Adrenal gland (tissue), 12 donors: ENCODE results near the gene PCSK1. TPM values are rescaled to one million over a fixed set of nuclear protein-coding genes. Genes with fewer than 3 reads are reported as not detected.

ENCODE experiments used
- DNase-seq, 7 donors: peaks; one replicate each; pipeline ENCODE4 v3.0.0-alpha.2; 2019 to 2020
- H3K27ac ChIP-seq, 5 donors: fragments of 200-600 bp; sonication (generic) in 4 of 5; 1 replicate in 3 of 5; 2 replicates in 2 of 5; pipeline versions ENCODE4 v1.5.1 to v1.8.0; 2016 to 2020; ENCODE audit warnings: mild to moderate bottlenecking in 1 of 5
- H3K27me3 ChIP-seq: fragments of 200-600 bp; 2 replicates; pipeline ENCODE4 v1.8.0; 2021
- H3K36me3 ChIP-seq, 2 donors: fragments of 200-600 bp; replicated peaks in 1 of 2; 1 replicate in 1 of 2; 2 replicates in 1 of 2; pipeline versions ENCODE4 v1.5.1 to v1.8.0; 2018 to 2022
- H3K4me1 ChIP-seq, 2 donors: fragments of 200-600 bp; replicated peaks in 1 of 2; 1 replicate in 1 of 2; 2 replicates in 1 of 2; pipeline versions ENCODE4 v1.5.1 to v1.8.0; 2018 to 2021
- H3K4me3 ChIP-seq, 4 donors: fragments of 200-600 bp; sonication (generic) in 3 of 4; one replicate each; pipeline ENCODE4 v1.5.1; 2016 to 2018
- H3K9me3 ChIP-seq, 3 donors: fragments of 200-600 bp; sonication (generic) in 1 of 3; replicated peaks in 1 of 3; 1 replicate in 2 of 3; 2 replicates in 1 of 3; pipeline versions ENCODE4 v1.5.1 to v1.8.0; 2016 to 2021
- POLR2A ChIP-seq, 2 donors: fragments of 450-650 bp; IDR thresholded peaks; one replicate each; pipeline ENCODE4 v1.6.1; 2017; ENCODE audit warnings: antibody characterized with exemption in 2 of 2, mild to moderate bottlenecking in 2 of 2, moderate library complexity in 1 of 2
- WGBS, 4 donors: extraction: QIAGEN DNeasy Blood & Tissue Kit in 2 of 4; methylation state at CpG; one replicate each; pipeline versions ENCODE4 v1.1.5 to v1.1.7; 2013 to 2017; 5-methylcytosine and 5-hydroxymethylcytosine counted together
- intact Hi-C, 2 donors: fragments of 100-400 bp; cut with DNase I; formaldehyde crosslinking; loops; one replicate each; pipeline versions ENCODE4 v1.14.1 to v1.15.0; 2022 to 2023
- polyA plus RNA-seq, 3 donors: library from polyadenylated mRNA; stranded (reverse); fragments of 200-250 nt in 2 of 3; fragments of 350-450 nt in 1 of 3; fragmentation: Illumina TruSeq in 1 of 3; extraction: RNeasy Lipid Tissue Mini Kit (QIAGEN cat#74804) in 1 of 3; gene quantifications; one replicate each; pipeline ENCODE4 v1.2.3, GENCODE V29; 2013 to 2014
- total RNA-seq, 9 donors: library from RNA; depleted of rRNA in 4 of 9; stranded (reverse); fragments of >200 nt in 4 of 9; fragments of 120-200 nt in 1 of 9; fragmentation: NEBNext Ultra II Directional in 1 of 9; extraction: Animal tissue kit (Norgen Biotek cat#: 25700) in 1 of 9; gene quantifications; one replicate each; pipeline versions ENCODE4 v1.1.0 to v1.2.4, GENCODE V29; 2013 to 2023
- TF ChIP-seq, protein P1 (sequence below), 6 experiments: fragments of 450-650 bp in 4 of 6; fragments of 200-600 bp in 2 of 6; sonication (generic) in 1 of 6; IDR thresholded peaks; 1 replicate in 5 of 6; 2 replicates in 1 of 6; pipeline versions ENCODE4 v1.5.1 to v1.8.0; 2016 to 2021; ENCODE audit warnings: antibody characterized with exemption in 6 of 6, mild to moderate bottlenecking in 2 of 6, moderate library complexity in 1 of 6
- donor health status: healthy with polysubstance abuse.
- donor health status: Bipolar disorder and iron deficiency.
- donor health status: DM: yes; HTN: yes; CAD: no.
- donor health status: DM: no; HTN: no; CAD: no.
- donor health status: DM: no; HTN: no; CAD: no.
- donor health status: DM: yes; HTN: yes; CAD: no.

The PCSK1 gene
- total and polyA plus RNA-seq, 12 donors = 0.39 to 8.4 (median 1.5) TPM

GRCh38 chr5:96408210-96408777 lies 24.8 kb downstream of the PCSK1 start:
- Histone ChIP-seq H3K9me3 (no peaks in the 10 kb centered on the region), H3K4me3 (no peak overlapping the region), H3K4me1 (peaks cover 0 to 10% of the 10 kb centered on the region in 2 donors), H3K36me3 (no peaks in the 10 kb centered on the region), H3K27ac (no peak overlapping the region), H3K27me3 (no peaks in the 10 kb centered on the region)
- 56 to 64% (median 60%) methylated on average over 13 of the region's 13 CpGs for WGBS, 4 donors
- no peak for DNase-seq
- intact Hi-C loops = no loop called here
- TF ChIP-seq POLR2A (IDR thresholded peaks at IDR 0.05) = no peak
- TF ChIP-seq, protein P1, sequence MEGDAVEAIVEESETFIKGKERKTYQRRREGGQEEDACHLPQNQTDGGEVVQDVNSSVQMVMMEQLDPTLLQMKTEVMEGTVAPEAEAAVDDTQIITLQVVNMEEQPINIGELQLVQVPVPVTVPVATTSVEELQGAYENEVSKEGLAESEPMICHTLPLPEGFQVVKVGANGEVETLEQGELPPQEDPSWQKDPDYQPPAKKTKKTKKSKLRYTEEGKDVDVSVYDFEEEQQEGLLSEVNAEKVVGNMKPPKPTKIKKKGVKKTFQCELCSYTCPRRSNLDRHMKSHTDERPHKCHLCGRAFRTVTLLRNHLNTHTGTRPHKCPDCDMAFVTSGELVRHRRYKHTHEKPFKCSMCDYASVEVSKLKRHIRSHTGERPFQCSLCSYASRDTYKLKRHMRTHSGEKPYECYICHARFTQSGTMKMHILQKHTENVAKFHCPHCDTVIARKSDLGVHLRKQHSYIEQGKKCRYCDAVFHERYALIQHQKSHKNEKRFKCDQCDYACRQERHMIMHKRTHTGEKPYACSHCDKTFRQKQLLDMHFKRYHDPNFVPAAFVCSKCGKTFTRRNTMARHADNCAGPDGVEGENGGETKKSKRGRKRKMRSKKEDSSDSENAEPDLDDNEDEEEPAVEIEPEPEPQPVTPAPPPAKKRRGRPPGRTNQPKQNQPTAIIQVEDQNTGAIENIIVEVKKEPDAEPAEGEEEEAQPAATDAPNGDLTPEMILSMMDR (IDR thresholded peaks at IDR 0.05) = no peak

- intact Hi-C loops = no loop called here
- H3K9me3 ChIP-seq = no peaks in the 10 kb centered on the region
- no peak for TF ChIP-seq POLR2A (IDR thresholded peaks at IDR 0.05)
- TF ChIP-seq, protein P1 (IDR thresholded peaks at IDR 0.05) = no peak
- H3K4me3 ChIP-seq = no peak overlapping the region
- no peak overlapping the region for H3K27ac ChIP-seq
- no peak for DNase-seq
- no peaks in the 10 kb centered on the region for H3K27me3 ChIP-seq
- peaks cover 0 to 10% of the 10 kb centered on the region in 2 donors for H3K4me1 ChIP-seq
- H3K36me3 ChIP-seq = no peaks in the 10 kb centered on the region
Observed at GRCh38 chr5:96407436-96407835, 25.6 kb downstream of the PCSK1 start.

- 71 to 81% (median 78%) methylated on average over 3 of the region's 3 CpGs for WGBS, 4 donors
- no peaks in the 10 kb centered on the region for H3K27me3 ChIP-seq
- H3K9me3 ChIP-seq = no peaks in the 10 kb centered on the region
- DNase-seq = no peak
- intact Hi-C loops = no loop called here
- no peak overlapping the region for H3K4me3 ChIP-seq
- TF ChIP-seq, protein P1 (IDR thresholded peaks at IDR 0.05) = no peak
- TF ChIP-seq POLR2A (IDR thresholded peaks at IDR 0.05) = no peak
- H3K4me1 ChIP-seq = peaks cover 0 to 10% of the 10 kb centered on the region in 2 donors
- H3K27ac ChIP-seq = no peak overlapping the region
- no peaks in the 10 kb centered on the region for H3K36me3 ChIP-seq
Observed at GRCh38 chr5:96404191-96404867, 28.7 kb downstream of the PCSK1 start.

- no peaks in the 10 kb centered on the region for H3K36me3 ChIP-seq
- no peak for DNase-seq
- no peak overlapping the region for H3K4me3 ChIP-seq
- WGBS, 4 donors = 74 to 78% (median 75%) methylated on average over 6 of the region's 6 CpGs
- H3K27ac ChIP-seq = no peak overlapping the region
- intact Hi-C loops = no loop called here
- no peaks in the 10 kb centered on the region for H3K4me1 ChIP-seq
- no peaks in the 10 kb centered on the region for H3K9me3 ChIP-seq
- H3K27me3 ChIP-seq = no peaks in the 10 kb centered on the region
- TF ChIP-seq, protein P1 (IDR thresholded peaks at IDR 0.05) = no peak
- no peak for TF ChIP-seq POLR2A (IDR thresholded peaks at IDR 0.05)
Observed at GRCh38 chr5:96402500-96402899, 30.5 kb downstream of the PCSK1 start.
